GM08714 (cell line): Measurements from ENCODE around the gene RAB11FIP2.
A peak's percentile ranks its signal among the peaks of the same experiment; 100 is the strongest.

Experiments
- H3K4me3 ChIP-seq: fragments of 200-500 bp; sonication (Bioruptor generic); 2 replicates; pipeline ENCODE4 v1.5.1; 2014; ENCODE audit warnings: mild to moderate bottlenecking, low read length, inconsistent platforms
- ZNF274 ChIP-seq: IDR thresholded peaks from 2 replicates; pipeline ENCODE4 v1.6.1; 2012; ENCODE audit warnings: mild to moderate bottlenecking, low read depth, low read length

Gene RAB11FIP2

DNA sequence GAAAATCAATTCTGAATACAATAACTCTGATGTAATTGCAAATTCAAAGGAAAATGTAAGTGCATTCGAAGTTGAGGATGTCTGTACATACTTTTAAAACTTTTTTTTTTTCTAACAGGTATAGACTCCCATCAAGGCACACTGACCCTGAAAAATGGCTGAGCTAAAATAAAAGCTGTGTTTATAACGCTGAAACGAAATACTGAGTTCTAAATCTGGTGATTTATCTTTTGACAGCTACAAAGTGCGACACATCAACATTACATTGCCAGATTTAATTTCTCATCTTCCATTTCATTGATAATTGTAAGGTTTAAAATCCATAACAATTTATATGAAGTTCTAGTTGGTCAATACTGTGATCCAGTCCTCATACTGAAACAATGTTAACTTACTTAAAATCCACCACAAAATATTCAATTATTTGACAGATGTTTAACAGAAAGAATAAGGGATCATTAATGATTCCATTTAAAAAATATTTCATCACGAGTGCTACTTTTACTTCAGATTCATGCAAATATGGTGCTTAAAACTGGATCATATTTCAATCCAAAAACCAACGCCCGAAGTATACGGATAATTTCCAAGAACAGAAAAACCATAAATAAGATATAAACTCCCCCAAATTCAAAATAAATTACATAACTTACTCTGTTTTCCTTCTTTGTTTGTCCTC, 1.4 kb downstream of the RAB11FIP2 start:
- no peak for TF ChIP-seq ZNF274
- peak overlapping the region; percentile 78 for H3K4me3 ChIP-seq

DNA sequence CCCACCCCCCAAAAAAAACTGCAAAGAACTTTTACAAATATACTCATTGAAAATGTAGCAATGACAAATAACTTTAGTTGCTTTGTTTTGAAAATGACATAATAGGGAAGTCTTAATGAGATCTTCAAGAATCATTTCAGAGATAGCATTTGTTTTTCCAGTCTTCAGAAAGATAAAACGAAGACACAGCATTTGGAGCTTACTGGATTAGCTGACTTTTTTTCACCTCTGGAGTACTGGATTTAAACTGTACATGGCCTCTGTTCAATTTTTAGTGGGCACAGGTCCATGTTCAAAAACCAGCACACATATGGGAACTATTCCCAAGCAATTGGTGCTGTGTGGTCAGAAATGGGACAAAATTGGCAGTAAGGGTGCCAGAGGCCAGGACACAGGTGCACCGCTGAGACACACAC, 3.9 kb downstream of the RAB11FIP2 start:
- TF ChIP-seq ZNF274: no peak
- no peak overlapping the region for H3K4me3 ChIP-seq

DNA sequence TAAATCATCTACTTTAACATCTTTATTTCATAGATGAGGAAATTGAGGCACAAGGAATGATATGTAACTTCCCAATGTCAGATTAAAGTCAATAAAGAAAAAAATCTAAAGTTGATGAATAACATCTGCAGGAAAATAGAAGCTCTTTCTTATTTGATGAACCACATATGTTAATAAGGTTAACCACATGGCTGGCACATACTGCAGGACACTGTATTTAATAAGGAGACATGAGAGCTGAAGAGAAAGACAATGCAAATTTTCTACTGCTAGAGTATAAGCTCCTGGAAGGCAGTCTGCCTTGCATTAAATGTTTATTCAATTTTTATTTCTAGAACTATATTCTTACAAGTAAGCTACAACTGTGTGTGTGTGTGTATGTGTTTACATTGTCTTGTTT, 4.4 kb downstream of the RAB11FIP2 start:
- TF ChIP-seq ZNF274: no peak
- H3K4me3 ChIP-seq: no peak overlapping the region

DNA sequence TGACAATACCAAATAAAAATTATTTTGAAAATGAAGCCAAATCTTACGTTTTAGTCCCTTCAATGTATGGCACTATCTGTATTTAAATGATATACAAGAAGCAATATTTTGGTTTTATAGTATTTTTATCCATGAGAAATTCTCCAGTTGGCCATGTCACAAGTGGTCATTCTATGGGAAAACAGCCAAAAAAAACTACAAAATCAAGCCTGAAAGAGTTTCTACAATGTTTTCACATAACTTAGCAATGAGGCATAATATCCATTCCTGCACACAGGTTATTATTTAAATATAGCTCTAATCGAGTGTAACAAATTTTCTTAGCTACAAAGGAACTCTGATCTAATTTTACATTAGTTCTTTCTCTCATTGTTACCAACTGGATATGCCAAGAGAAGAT, 5.4 kb downstream of the RAB11FIP2 start:
- H3K4me3 ChIP-seq: no peak overlapping the region
- no peak for TF ChIP-seq ZNF274

DNA sequence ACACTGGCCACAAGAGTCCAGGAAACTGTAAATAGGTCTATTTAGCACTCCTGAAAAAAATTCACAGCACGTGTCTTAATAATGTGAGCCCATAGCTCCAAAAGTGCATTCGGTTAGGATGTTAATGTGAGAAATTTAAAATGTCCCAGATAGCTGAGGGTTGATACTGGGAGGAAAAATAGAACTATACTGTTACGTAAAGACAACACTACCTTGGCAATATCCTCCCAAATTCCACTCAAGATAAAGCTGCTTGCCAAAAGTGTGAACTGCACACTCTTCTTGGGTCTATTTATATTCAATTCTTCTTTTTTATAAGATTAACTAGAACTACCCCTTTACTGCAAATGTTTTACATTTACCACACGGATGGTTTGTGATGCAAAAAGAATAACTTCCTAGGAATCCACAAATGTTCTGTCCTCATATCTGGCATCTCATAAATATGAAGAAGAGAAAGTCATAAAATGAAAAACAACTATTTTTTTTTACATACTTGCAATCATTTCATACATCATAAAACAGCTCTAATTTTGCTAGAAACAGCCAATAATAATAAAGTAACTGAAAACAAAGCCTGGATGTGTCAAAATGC, 10.4 kb downstream of the RAB11FIP2 start:
- TF ChIP-seq ZNF274: no peak
- no peak overlapping the region for H3K4me3 ChIP-seq

- TF ChIP-seq ZNF274: no peak
- H3K4me3 ChIP-seq: no peak overlapping the region
Observed at GRCh38 chr10:118035354-118036005, 11.3 kb downstream of the RAB11FIP2 start.

DNA sequence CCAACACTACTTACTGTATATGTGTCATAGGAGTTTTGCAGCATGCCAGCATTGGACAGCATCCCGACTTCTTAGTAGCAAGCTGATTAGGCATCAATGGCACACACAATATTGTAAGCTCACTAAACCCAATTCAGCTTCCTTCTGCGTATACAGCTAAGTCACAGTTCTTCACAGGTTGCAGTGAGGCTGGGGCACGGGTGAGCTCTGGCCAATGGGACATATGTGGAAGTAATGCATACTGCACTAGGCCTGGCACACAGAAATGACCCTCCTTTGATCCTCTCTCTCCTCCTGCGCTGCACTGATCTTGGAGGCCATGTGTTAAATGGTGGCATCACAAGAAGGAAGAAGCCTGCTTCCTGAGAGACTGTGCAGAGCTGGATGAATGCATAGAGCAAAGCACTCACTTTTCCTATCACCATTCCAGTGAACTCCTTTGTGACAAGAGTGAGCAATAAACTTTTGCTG, 11.9 kb downstream of the RAB11FIP2 start:
- no peak overlapping the region for H3K4me3 ChIP-seq
- no peak for TF ChIP-seq ZNF274

DNA sequence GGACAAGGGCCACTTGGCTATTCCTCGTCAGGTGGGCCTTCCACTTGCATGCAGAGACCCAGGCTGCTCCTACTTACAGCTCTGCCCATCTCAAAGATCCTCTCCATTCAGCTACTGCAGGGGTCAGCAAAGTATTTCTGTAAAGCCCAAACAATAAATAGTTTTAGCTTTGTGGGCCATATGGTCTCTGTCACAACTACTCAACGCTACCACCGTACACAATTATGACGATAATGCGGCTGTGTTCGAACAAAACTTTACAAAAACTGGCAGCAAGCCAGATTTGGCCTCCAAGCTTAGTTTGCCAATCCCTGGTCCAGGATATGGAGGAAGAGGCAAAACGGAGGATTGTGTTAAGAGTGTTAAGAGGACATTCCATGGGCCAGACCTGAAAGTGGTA, 12.8 kb downstream of the RAB11FIP2 start:
- H3K4me3 ChIP-seq: no peak overlapping the region
- TF ChIP-seq ZNF274: no peak

DNA sequence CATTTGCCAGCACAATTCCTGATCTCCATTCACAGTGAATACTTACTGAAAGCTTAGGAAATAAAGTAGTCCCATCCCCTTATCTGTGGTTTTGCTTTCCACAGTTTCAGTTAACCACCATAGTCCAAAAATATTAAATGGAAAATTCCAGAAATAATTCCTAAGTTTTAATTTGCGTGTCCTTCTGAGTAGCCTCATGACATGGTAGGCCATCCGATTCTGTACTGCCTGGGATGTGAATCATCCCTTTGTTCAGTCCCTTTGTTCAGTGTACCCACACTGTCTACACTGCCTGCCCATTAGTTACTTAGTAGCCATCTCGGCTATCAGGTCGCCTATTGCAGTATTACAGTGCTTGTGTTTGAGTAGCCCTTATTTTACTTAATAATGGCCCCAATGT, 14.2 kb downstream of the RAB11FIP2 start:
- TF ChIP-seq ZNF274: no peak
- H3K4me3 ChIP-seq: no peak overlapping the region

GRCh38 chr10:118031351-118032075, 15.2 kb downstream of the RAB11FIP2 start:
- TF ChIP-seq ZNF274: no peak
- H3K4me3 ChIP-seq: no peak overlapping the region

- TF ChIP-seq ZNF274: no peak
- H3K4me3 ChIP-seq: no peak overlapping the region
Observed at GRCh38 chr10:118028619-118029018, 18.1 kb downstream of the RAB11FIP2 start.

- H3K4me3 ChIP-seq: no peak overlapping the region
Observed at GRCh38 chr10:118027397-118027796, 19.3 kb downstream of the RAB11FIP2 start.

GRCh38 chr10:118026936-118027335, 19.8 kb downstream of the RAB11FIP2 start:
- TF ChIP-seq ZNF274: no peak
- no peak overlapping the region for H3K4me3 ChIP-seq

More at GRCh38 chr10:118027397-118027796, 19.3 kb downstream of the RAB11FIP2 start:
- no peak for TF ChIP-seq ZNF274

- H3K4me3 ChIP-seq: no peak overlapping the region
- no peak for TF ChIP-seq ZNF274
Observed at GRCh38 chr10:118020365-118020764, 26.4 kb downstream of the RAB11FIP2 start.
